Fibroblast of lung (primary cell): Measurements from ENCODE around the gene GPSM1.

ENCODE experiments used
- CTCF ChIP-seq, 2 donors: IDR thresholded peaks in 1 of 2; conservative IDR thresholded peaks in 1 of 2; 1 replicate in 1 of 2; 2 replicates in 1 of 2; pipeline ENCODE4 v1.5.1; 2011 to 2012; ENCODE audit warnings: low read length in 2 of 2, control low read depth in 1 of 2, inconsistent platforms in 1 of 2, low read depth in 1 of 2, mild to moderate bottlenecking in 1 of 2
- EZH2 ChIP-seq: IDR thresholded peaks from 2 replicates; pipeline ENCODE4 v1.5.1; 2012; ENCODE audit warnings: low read length, control low read depth, mild to moderate bottlenecking; ENCODE audit errors: missing control alignments

- TF ChIP-seq CTCF (conservative IDR thresholded peaks at IDR 0.05 in 1 of 2, IDR thresholded peaks at IDR 0.05 in 1 of 2; ENCODE audit: low read depth in 1 of 2, low read length in 2 of 2), result no peak
- TF ChIP-seq EZH2, result no peak
Observed at GRCh38 chr9:136398286-136398685, 70.9 kb downstream of the GPSM1 start.
